Liver (tissue), 3 donors: ENCODE data around the gene CDK11B.
"Not testable (repeated sequence)": the region's sequence is repeated elsewhere in the genome, so short reads cannot be mapped to it uniquely, and the experiment has no call there.

ENCODE experiments used
- CTCF ChIP-seq: fragments of 150-350 bp; IDR thresholded peaks from 2 replicates; pipeline ENCODE4 v1.5.1; 2017; ENCODE audit warnings: improper control_type of control experiment, low read depth, low read length; ENCODE audit not compliant: missing input control
- JUND ChIP-seq, 2 donors: IDR thresholded peaks; 2 replicates each; pipeline ENCODE4 v1.6.1; 2016; ENCODE audit warnings: antibody characterized with exemption in 2 of 2
- MAX ChIP-seq: IDR thresholded peaks from 2 replicates; pipeline ENCODE4 v1.6.1; 2016; ENCODE audit warnings: antibody characterized with exemption
- RAD21 ChIP-seq, 2 donors: IDR thresholded peaks; 2 replicates each; pipeline ENCODE4 v1.6.1; 2016; ENCODE audit warnings: antibody characterized with exemption in 2 of 2, mild to moderate bottlenecking in 2 of 2
- RXRA ChIP-seq, 2 donors: IDR thresholded peaks; 2 replicates each; pipeline ENCODE4 v1.6.1; 2017 to 2018; ENCODE audit warnings: antibody characterized with exemption in 2 of 2, mild to moderate bottlenecking in 1 of 2
- SP1 ChIP-seq: IDR thresholded peaks from 2 replicates; pipeline ENCODE4 v1.6.1; 2018; ENCODE audit warnings: antibody characterized with exemption, mild to moderate bottlenecking
- TAF1 ChIP-seq: conservative IDR thresholded peaks from 2 replicates; pipeline ENCODE4 v1.6.1; 2016; ENCODE audit warnings: antibody characterized with exemption, mild to moderate bottlenecking
- donor health status: healthy.
- donor health status: healthy.

- not testable (repeated sequence) for TF ChIP-seq CTCF; RAD21 (IDR thresholded peaks at IDR 0.05); RXRA (IDR thresholded peaks at IDR 0.05); TAF1; JUND (IDR thresholded peaks at IDR 0.05); SP1; MAX
Measured at GRCh38 chr1:1700067-1700466, 41.3 kb upstream of the CDK11B start.
